HEK293 (cell line): ENCODE results near the gene FABP7.

Experiments
- CTCF ChIA-PET: fragments of 350-600 bp; formaldehyde crosslinking; extraction: SDS; loops from one replicate; lab custom pipeline; 2021; ENCODE audit warnings: antibody characterized with exemption; lab: Yijun Ruan, JAX
- POLR2A ChIA-PET: fragments of 300-600 bp; formaldehyde crosslinking; extraction: SDS; loops from one replicate; lab custom pipeline; 2020; ENCODE audit warnings: antibody characterized with exemption, inconsistent platforms; lab: Yijun Ruan, JAX
- H3K27ac ChIP-seq: fragments of 200-500 bp; sonication (Bioruptor generic); 2 replicates; pipeline ENCODE4 v1.5.1; 2014; ENCODE audit warnings: low read depth, low read length, control low read depth, inconsistent platforms; ENCODE audit errors: extremely low read depth
- H3K36me3 ChIP-seq, 2 experiments: fragments of 200-500 bp in 1 of 2; sonication (Bioruptor generic) in 1 of 2; 1 replicate in 1 of 2; 2 replicates in 1 of 2; pipeline ENCODE4 v1.5.1; 2014 to 2017; ENCODE audit warnings: inconsistent platforms in 2 of 2, low read length in 2 of 2; ENCODE audit not compliant: control insufficient read depth in 2 of 2, insufficient read depth in 1 of 2
- H3K4me1 ChIP-seq: fragments of 200-500 bp; sonication (Bioruptor generic); 2 replicates; pipeline ENCODE4 v1.5.1; 2014; ENCODE audit warnings: mild to moderate bottlenecking, low read length, inconsistent platforms; ENCODE audit not compliant: control insufficient read depth, insufficient read depth
- H3K4me3 ChIP-seq: 2 replicates; pipeline ENCODE4 v1.5.1; 2011; ENCODE audit warnings: low read depth, mild to moderate bottlenecking, control low read depth, low read length, moderate library complexity
- H3K9me3 ChIP-seq: fragments of 200-500 bp; sonication (Bioruptor generic); 2 replicates; pipeline ENCODE4 v1.5.1; 2014; ENCODE audit warnings: low read depth, low read length, inconsistent platforms; ENCODE audit not compliant: control insufficient read depth, insufficient read depth
- BCL11B ChIP-seq: fragments of 450-650 bp; formaldehyde crosslinking; IDR thresholded peaks from 2 replicates; pipeline ENCODE4 v1.5.1; 2016; ENCODE audit warnings: low read depth, missing biosample characterization, missing genetic modification characterization
- GFI1B ChIP-seq: fragments of 450-650 bp; formaldehyde crosslinking; IDR thresholded peaks from 2 replicates; pipeline ENCODE4 v1.5.1; 2016; ENCODE audit warnings: missing biosample characterization, missing genetic modification characterization
- IKZF3 ChIP-seq: fragments of 450-650 bp; IDR thresholded peaks from 2 replicates; pipeline ENCODE4 v1.5.0; 2018; ENCODE audit warnings: missing biosample characterization, mild to moderate bottlenecking, missing genetic modification characterization, moderate library complexity
- MEIS1 ChIP-seq: sonication (generic); formaldehyde crosslinking; IDR thresholded peaks from 2 replicates; pipeline ENCODE4 v1.8.1; 2022; ENCODE audit warnings: missing genetic modification reagents, mild to moderate bottlenecking, borderline replicate concordance
- YY2 ChIP-seq: fragments of 450-650 bp; formaldehyde crosslinking; IDR thresholded peaks from 2 replicates; pipeline ENCODE4 v1.5.1; 2016; ENCODE audit warnings: missing biosample characterization, missing genetic modification characterization
- ZNF114 ChIP-seq: fragments of 450-650 bp; formaldehyde crosslinking; IDR thresholded peaks from 2 replicates; pipeline ENCODE4 v1.5.0; 2017; ENCODE audit warnings: missing biosample characterization, missing genetic modification characterization
- ZNF138 ChIP-seq: fragments of 450-650 bp; formaldehyde crosslinking; IDR thresholded peaks from 2 replicates; pipeline ENCODE4 v1.5.1; 2016; ENCODE audit warnings: missing biosample characterization, missing genetic modification characterization, borderline replicate concordance
- ZNF155 ChIP-seq: fragments of 450-650 bp; formaldehyde crosslinking; IDR thresholded peaks from 2 replicates; pipeline ENCODE4 v1.5.1; 2016; ENCODE audit warnings: missing biosample characterization, missing genetic modification characterization
- ZNF175 ChIP-seq: fragments of 450-650 bp; formaldehyde crosslinking; IDR thresholded peaks from 2 replicates; pipeline ENCODE4 v1.5.1; 2016; ENCODE audit warnings: missing biosample characterization, missing genetic modification characterization
- ZNF184 ChIP-seq: fragments of 450-650 bp; IDR thresholded peaks from 2 replicates; pipeline ENCODE4 v1.5.1; 2018; ENCODE audit warnings: missing biosample characterization, mild to moderate bottlenecking, missing genetic modification characterization
- ZNF223 ChIP-seq: fragments of 450-650 bp; formaldehyde crosslinking; IDR thresholded peaks from 2 replicates; pipeline ENCODE4 v1.5.1; 2016; ENCODE audit warnings: missing biosample characterization, missing genetic modification characterization
- ZNF473 ChIP-seq: fragments of 450-650 bp; formaldehyde crosslinking; IDR thresholded peaks from 2 replicates; pipeline ENCODE4 v1.5.1; 2017; ENCODE audit warnings: missing biosample characterization, missing genetic modification characterization
- ZNF48 ChIP-seq: fragments of 450-650 bp; formaldehyde crosslinking; IDR thresholded peaks from 2 replicates; pipeline ENCODE4 v1.5.1; 2016; ENCODE audit warnings: missing biosample characterization, missing genetic modification characterization
- ZNF549 ChIP-seq: fragments of 450-650 bp; IDR thresholded peaks from 2 replicates; pipeline ENCODE4 v1.5.1; 2018; ENCODE audit warnings: missing biosample characterization, missing genetic modification characterization, mild to moderate bottlenecking, inconsistent platforms, moderate library complexity
- ZNF555 ChIP-seq: fragments of 450-650 bp; formaldehyde crosslinking; conservative IDR thresholded peaks from 2 replicates; pipeline ENCODE4 v1.5.1; 2017; ENCODE audit warnings: missing biosample characterization, mild to moderate bottlenecking, missing genetic modification characterization, inconsistent platforms
- ZNF585B ChIP-seq: fragments of 450-650 bp; formaldehyde crosslinking; IDR thresholded peaks from 2 replicates; pipeline ENCODE4 v1.5.1; 2016; ENCODE audit warnings: missing biosample characterization, missing genetic modification characterization
- ZNF624 ChIP-seq: fragments of 450-650 bp; formaldehyde crosslinking; IDR thresholded peaks from 2 replicates; pipeline ENCODE4 v1.5.1; 2017; ENCODE audit warnings: missing biosample characterization, missing genetic modification characterization
- ZNF660 ChIP-seq: fragments of 450-650 bp; IDR thresholded peaks from 2 replicates; pipeline ENCODE4 v1.5.1; 2018; ENCODE audit warnings: missing biosample characterization, mild to moderate bottlenecking, missing genetic modification characterization
- ZNF670 ChIP-seq: fragments of 450-650 bp; formaldehyde crosslinking; IDR thresholded peaks from 2 replicates; pipeline ENCODE4 v1.5.1; 2016; ENCODE audit warnings: missing biosample characterization, missing genetic modification characterization, low read depth
- ZNF76 ChIP-seq: fragments of 450-650 bp; formaldehyde crosslinking; IDR thresholded peaks from 2 replicates; pipeline ENCODE4; 2016; ENCODE audit warnings: low read depth, missing biosample characterization, missing genetic modification characterization, borderline replicate concordance
- ZNF777 ChIP-seq: fragments of 450-650 bp; formaldehyde crosslinking; IDR thresholded peaks from 2 replicates; pipeline ENCODE4 v1.5.1; 2017; ENCODE audit warnings: missing biosample characterization, missing genetic modification characterization, borderline replicate concordance
- ZSCAN30 ChIP-seq: fragments of 450-650 bp; IDR thresholded peaks from 2 replicates; pipeline ENCODE4 v1.5.1; 2018; ENCODE audit warnings: missing biosample characterization, mild to moderate bottlenecking, missing genetic modification characterization, moderate library complexity
- ZSCAN4 ChIP-seq: fragments of 450-650 bp; formaldehyde crosslinking; IDR thresholded peaks from 2 replicates; pipeline ENCODE4 v1.5.1; 2017; ENCODE audit warnings: missing biosample characterization, missing genetic modification characterization
- TF ChIP-seq, protein P1 (sequence below): fragments of 450-650 bp; IDR thresholded peaks from 2 replicates; pipeline ENCODE4 v1.5.1; 2018; ENCODE audit warnings: missing biosample characterization, missing genetic modification characterization
- TF ChIP-seq, protein P2 (sequence below): fragments of 450-650 bp; formaldehyde crosslinking; IDR thresholded peaks from 2 replicates; pipeline ENCODE4 v1.5.1; 2016; ENCODE audit warnings: missing biosample characterization, missing genetic modification characterization

Gene FABP7

GRCh38 chr6:122781716-122782115 is 2.2 kb downstream of the FABP7 start:
- ChIA-PET CTCF (interaction anchor here (0.6 kb wide), 1 partner anchor 20 kb away, joined by 3 read pairs; no protein-coding TSS in a partner anchor), POLR2A (interaction anchor here (0.7 kb wide), 2 partner anchors 310 to 826 kb away, joined by 3 to 7 read pairs; partner anchors contain the start of gene SERINC1)
- H3K4me1 ChIP-seq: no peaks in the 10 kb centered on the region
- no peak overlapping the region for H3K4me3 ChIP-seq
- H3K27ac ChIP-seq: no peak overlapping the region
- no peak for TF ChIP-seq ZNF76 (tag by site-specific recombination)
- TF ChIP-seq ZNF624: no peak
- no peak for TF ChIP-seq ZNF138 (tag by site-specific recombination)
- TF ChIP-seq ZNF175: no peak
- no peak for TF ChIP-seq ZNF670
- H3K9me3 ChIP-seq: no peaks in the 10 kb centered on the region
- no peaks in the 10 kb centered on the region for H3K36me3 ChIP-seq

DNA sequence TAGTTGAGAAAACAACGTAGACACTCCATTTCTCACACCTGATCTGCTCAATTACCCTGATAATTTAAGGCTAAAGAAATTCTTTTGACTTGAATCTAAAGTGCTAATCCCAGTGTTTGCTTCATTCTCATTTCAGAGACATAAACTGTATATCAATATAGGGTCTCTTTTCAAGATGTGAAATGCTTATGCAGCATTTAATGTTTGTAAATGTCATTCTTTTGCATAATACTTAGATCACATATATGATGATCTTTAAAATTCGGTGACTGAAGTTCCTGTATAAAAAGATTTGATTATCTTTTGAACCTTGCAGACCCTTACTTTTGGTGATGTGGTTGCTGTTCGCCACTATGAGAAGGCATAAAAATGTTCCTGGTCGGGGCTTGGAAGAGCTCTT is 3.9 kb downstream of the FABP7 start:
- H3K36me3 ChIP-seq: no peaks in the 10 kb centered on the region
- H3K4me1 ChIP-seq: peaks cover 1% of the 10 kb centered on the region; the same call in 1 of the 2 replicates
- H3K27ac ChIP-seq: no peak overlapping the region
- CTCF ChIA-PET: interaction anchor here (1.2 kb wide), 1 partner anchor 56 kb away, joined by 3 read pairs; no protein-coding TSS in a partner anchor
- no peak for TF ChIP-seq ZSCAN4 (tag by site-specific recombination)
- H3K4me3 ChIP-seq: no peak overlapping the region
- POLR2A ChIA-PET: no interaction called here
- no peaks in the 10 kb centered on the region for H3K9me3 ChIP-seq

GRCh38 chr6:122785891-122786290 is 6.4 kb downstream of the FABP7 start:
- Histone ChIP-seq H3K9me3 (no peaks in the 10 kb centered on the region), H3K4me3 (no peak overlapping the region), H3K36me3 (no peaks in the 10 kb centered on the region), H3K4me1 (peaks cover 12% of the 10 kb centered on the region), H3K27ac (no peak overlapping the region)
- CTCF ChIA-PET: interaction anchor here (0.7 to 1.8 kb wide), 3 partner anchors 41 to 59 kb away, joined by 3 to 4 read pairs (median 4); no protein-coding TSS in a partner anchor
- POLR2A ChIA-PET: interaction anchor here (0.7 kb wide), 1 partner anchor 1406 kb away, joined by 3 read pairs; no protein-coding TSS in a partner anchor
- TF ChIP-seq ZNF48 (tag by site-specific recombination) (no peak), GFI1B (tag by site-specific recombination) (no peak), ZNF155 (tag by site-specific recombination) (no peak), ZNF184 (no peak), BCL11B (tag by site-specific recombination) (no peak), ZNF555 (no peak), ZNF473 (tag by site-specific recombination) (no peak), MEIS1 (no peak), ZNF223 (tag by site-specific recombination) (no peak), ZNF114 (tag by site-specific recombination) (no peak), YY2 (tag by site-specific recombination) (no peak), ZNF549 (tag by site-specific recombination) (no peak), ZSCAN30 (tag by site-specific recombination) (no peak), IKZF3 (no peak), ZNF585B (tag by site-specific recombination) (no peak), ZNF660 (tag by site-specific recombination) (no peak), ZNF777 (tag by site-specific recombination) (no peak)
- TF ChIP-seq, protein P1, sequence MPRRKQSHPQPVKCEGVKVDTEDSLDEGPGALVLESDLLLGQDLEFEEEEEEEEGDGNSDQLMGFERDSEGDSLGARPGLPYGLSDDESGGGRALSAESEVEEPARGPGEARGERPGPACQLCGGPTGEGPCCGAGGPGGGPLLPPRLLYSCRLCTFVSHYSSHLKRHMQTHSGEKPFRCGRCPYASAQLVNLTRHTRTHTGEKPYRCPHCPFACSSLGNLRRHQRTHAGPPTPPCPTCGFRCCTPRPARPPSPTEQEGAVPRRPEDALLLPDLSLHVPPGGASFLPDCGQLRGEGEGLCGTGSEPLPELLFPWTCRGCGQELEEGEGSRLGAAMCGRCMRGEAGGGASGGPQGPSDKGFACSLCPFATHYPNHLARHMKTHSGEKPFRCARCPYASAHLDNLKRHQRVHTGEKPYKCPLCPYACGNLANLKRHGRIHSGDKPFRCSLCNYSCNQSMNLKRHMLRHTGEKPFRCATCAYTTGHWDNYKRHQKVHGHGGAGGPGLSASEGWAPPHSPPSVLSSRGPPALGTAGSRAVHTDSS (tag by site-specific recombination): no peak
- TF ChIP-seq, protein P2, sequence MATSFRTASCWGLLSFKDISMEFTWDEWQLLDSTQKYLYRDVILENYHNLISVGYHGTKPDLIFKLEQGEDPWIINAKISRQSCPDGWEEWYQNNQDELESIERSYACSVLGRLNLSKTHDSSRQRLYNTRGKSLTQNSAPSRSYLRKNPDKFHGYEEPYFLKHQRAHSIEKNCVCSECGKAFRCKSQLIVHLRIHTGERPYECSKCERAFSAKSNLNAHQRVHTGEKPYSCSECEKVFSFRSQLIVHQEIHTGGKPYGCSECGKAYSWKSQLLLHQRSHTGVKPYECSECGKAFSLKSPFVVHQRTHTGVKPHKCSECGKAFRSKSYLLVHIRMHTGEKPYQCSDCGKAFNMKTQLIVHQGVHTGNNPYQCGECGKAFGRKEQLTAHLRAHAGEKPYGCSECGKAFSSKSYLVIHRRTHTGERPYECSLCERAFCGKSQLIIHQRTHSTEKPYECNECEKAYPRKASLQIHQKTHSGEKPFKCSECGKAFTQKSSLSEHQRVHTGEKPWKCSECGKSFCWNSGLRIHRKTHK (tag by site-specific recombination): no peak
